GM23338 (cell line): ENCODE data around the gene LRRC42. TPM values are rescaled to one million over a fixed set of nuclear protein-coding genes. Genes with fewer than 3 reads are reported as not detected.

Source experiments
- ATAC-seq: fragments of 200-7000 bp; cut with Tn5 transposase; 3 replicates; pipeline ENCODE4 v1.9.1; 2020
- DNase-seq: peaks from one replicate; pipeline ENCODE4 v3.0.0-alpha.2; 2015; ENCODE audit warnings: low spot score
- H2AFZ ChIP-seq: fragments of 200-600 bp; sonication (generic); 2 replicates; pipeline ENCODE4 v1.8.0; 2016; ENCODE audit warnings: antibody characterized with exemption, mild to moderate bottlenecking, moderate library complexity
- H3F3A ChIP-seq: fragments of 200-600 bp; sonication (generic); replicated peaks from 2 replicates; pipeline ENCODE4 v1.8.0; 2017; ENCODE audit warnings: antibody characterized with exemption, mixed run types, low read depth
- H3K27ac ChIP-seq: fragments of 200-600 bp; sonication (generic); 2 replicates; pipeline ENCODE4 v1.6.1; 2016; ENCODE audit warnings: low read depth
- H3K27me3 ChIP-seq: fragments of 200-600 bp; sonication (generic); 2 replicates; pipeline ENCODE4 v1.8.0; 2016; ENCODE audit warnings: mild to moderate bottlenecking, mixed run types, moderate library complexity; ENCODE audit not compliant: insufficient read depth
- H3K36me3 ChIP-seq: fragments of 200-600 bp; sonication (generic); 2 replicates; pipeline ENCODE4 v1.8.0; 2016; ENCODE audit warnings: mild to moderate bottlenecking; ENCODE audit not compliant: insufficient read depth
- H3K4me1 ChIP-seq: fragments of 200-600 bp; sonication (generic); 2 replicates; pipeline ENCODE4 v1.8.0; 2016; ENCODE audit warnings: mild to moderate bottlenecking, moderate library complexity; ENCODE audit not compliant: insufficient read depth
- H3K4me2 ChIP-seq: fragments of 200-600 bp; sonication (generic); 2 replicates; pipeline ENCODE4 v1.7.1; 2017; ENCODE audit warnings: mixed run types
- H3K4me3 ChIP-seq: fragments of 200-600 bp; sonication (generic); 2 replicates; pipeline ENCODE4 v1.6.1; 2016; ENCODE audit warnings: mixed run types
- H3K79me2 ChIP-seq: fragments of 200-600 bp; sonication (generic); replicated peaks from 2 replicates; pipeline ENCODE4 v1.8.0; 2017; ENCODE audit warnings: mild to moderate bottlenecking; ENCODE audit not compliant: insufficient read depth
- H3K9me2 ChIP-seq: fragments of 200-600 bp; sonication (generic); 2 replicates; pipeline ENCODE4 v1.8.0; 2017; ENCODE audit not compliant: insufficient read depth
- H4K20me1 ChIP-seq: fragments of 200-600 bp; sonication (generic); replicated peaks from 2 replicates; pipeline ENCODE4 v1.8.0; 2017; ENCODE audit warnings: mild to moderate bottlenecking; ENCODE audit not compliant: insufficient read depth
- H3K27ac Mint-ChIP-seq: 2 replicates; pipeline ENCODE4 v1.8.0; 2020; ENCODE audit warnings: inconsistent platforms, mild to moderate bottlenecking, moderate library complexity, mixed read lengths
- H3K27me3 Mint-ChIP-seq: 3 replicates; pipeline ENCODE4 v1.8.0; 2022; ENCODE audit warnings: low read depth, mild to moderate bottlenecking, moderate library complexity, mixed read lengths, inconsistent platforms; ENCODE audit not compliant: insufficient read depth, poor library complexity
- H3K36me3 Mint-ChIP-seq: 3 replicates; pipeline ENCODE4 v1.8.0; 2021; ENCODE audit warnings: low read depth, mild to moderate bottlenecking, inconsistent platforms, moderate library complexity, mixed read lengths
- H3K4me1 Mint-ChIP-seq: 3 replicates; pipeline ENCODE4 v1.8.0; 2020; ENCODE audit warnings: mild to moderate bottlenecking, inconsistent platforms, mixed read lengths
- H3K4me3 Mint-ChIP-seq: 3 replicates; pipeline ENCODE4 v1.8.0; 2021; ENCODE audit warnings: moderate library complexity, mild to moderate bottlenecking, inconsistent platforms, mixed read lengths
- H3K9me3 Mint-ChIP-seq: 3 replicates; pipeline ENCODE4 v1.8.0; 2020; ENCODE audit warnings: moderate library complexity, mild to moderate bottlenecking, inconsistent platforms, mixed read lengths
- CREB1 ChIP-seq: fragments of 250-450 bp; sonication (Bioruptor Pico); IDR thresholded peaks from 2 replicates; pipeline ENCODE4 v1.5.0; 2020; ENCODE audit warnings: low read depth, mild to moderate bottlenecking, moderate library complexity
- EZH2 ChIP-seq: fragments of 200-600 bp; sonication (generic); IDR thresholded peaks from one replicate; pipeline ENCODE4 v1.8.0; 2017; ENCODE audit warnings: antibody characterized with exemption, mild to moderate bottlenecking, low read depth; ENCODE audit not compliant: unreplicated experiment
- EZH2phosphoT487 ChIP-seq: fragments of 200-600 bp; sonication (generic); IDR thresholded peaks from one replicate; pipeline ENCODE4 v1.8.1; 2018; ENCODE audit warnings: antibody characterized with exemption; ENCODE audit not compliant: unreplicated experiment
- JUNB ChIP-seq: IDR thresholded peaks from one replicate; pipeline ENCODE4 v1.6.1; 2016; ENCODE audit warnings: antibody characterized with exemption; ENCODE audit not compliant: unreplicated experiment
- NANOG ChIP-seq: IDR thresholded peaks from 2 replicates; pipeline ENCODE4 v1.6.1; 2016; ENCODE audit warnings: antibody characterized with exemption, borderline replicate concordance
- POLR2AphosphoS5 ChIP-seq: IDR thresholded peaks from 2 replicates; pipeline ENCODE4 v1.6.1; 2016; ENCODE audit warnings: antibody characterized with exemption, low read depth
- STAT1 ChIP-seq: IDR thresholded peaks from one replicate; pipeline ENCODE4 v1.6.1; 2016; ENCODE audit warnings: antibody characterized with exemption; ENCODE audit not compliant: unreplicated experiment
- ZNF114 ChIP-seq: fragments of 250-450 bp; sonication (Bioruptor Pico); IDR thresholded peaks from 2 replicates; pipeline ENCODE4 v1.5.0; 2020; ENCODE audit warnings: mild to moderate bottlenecking, moderate library complexity
- ZNF462 ChIP-seq: fragments of 250-450 bp; sonication (Bioruptor Pico); IDR thresholded peaks from 2 replicates; pipeline ENCODE4 v1.5.0; 2020; ENCODE audit warnings: mild to moderate bottlenecking, moderate library complexity
- polyA plus RNA-seq: library from polyadenylated mRNA; unstranded; fragments of >200 nt; fragmentation: Nextera tagmentation; extraction: Ambion mirVana; gene quantifications from 2 replicates; pipeline ENCODE4 v1.2.1, GENCODE V29; 2016
- total RNA-seq: library from RNA; depleted of rRNA; stranded (reverse); fragments of >200 nt; shearing (Covaris generic); gene quantifications from 2 replicates; pipeline ENCODE4 v1.2.3, GENCODE V29; 2014

LRRC42 gene
- total and polyA plus RNA-seq, 2 experiments from 2014 or later: 25.9 to 48.1 TPM

- Histone ChIP-seq H3K27me3 (no peaks in the 10 kb centered on the region), H3K9me2 (no peaks in the 10 kb centered on the region), H3K27ac (no peak overlapping the region), H3K36me3 (peaks cover 12% of the 10 kb centered on the region; the same call in 1 of the 2 replicates), H3K4me2 (no peak overlapping the region), H3K4me3 (no peak overlapping the region), H3K4me1 (peaks cover 48% of the 10 kb centered on the region), H2AFZ (no peak overlapping the region), H3F3A (no peaks in the 10 kb centered on the region), H4K20me1 (peaks cover 3% of the 10 kb centered on the region), H3K79me2 (peaks cover 35% of the 10 kb centered on the region)
- no peak overlapping the region for H3K27ac Mint-ChIP-seq
- no peak overlapping the region for H3K4me3 Mint-ChIP-seq
- no peak for DNase-seq
- H3K9me3 Mint-ChIP-seq: no peaks in the 10 kb centered on the region
- peaks cover 38% of the 10 kb centered on the region for H3K36me3 Mint-ChIP-seq
- H3K27me3 Mint-ChIP-seq: no peaks in the 10 kb centered on the region
- H3K4me1 Mint-ChIP-seq: peaks cover 42% of the 10 kb centered on the region
- TF ChIP-seq JUNB (no peak), ZNF114 (CRISPR knock-in tag) (no peak), EZH2 (no peak), POLR2AphosphoS5 (no peak), CREB1 (CRISPR knock-in tag) (no peak), EZH2phosphoT487 (no peak), STAT1 (no peak), ZNF462 (CRISPR knock-in tag) (no peak), NANOG (no peak)
- ATAC-seq: no peak
These were observed 8.0 kb downstream of the LRRC42 start for GRCh38 chr1:53954128-53954527.
